ENCODE data around the gene UBR4. TPM values are rescaled to one million over a fixed set of nuclear protein-coding genes. Genes with fewer than 3 reads are reported as not detected.

The UBR4 gene
- total RNA-seq, 4 donors from 2014 or later, result 132 to 268 (median 170) TPM

GRCh38 chr1:19124273-19124672 lies 85.8 kb downstream of the UBR4 start:
- intact Hi-C loops (cut with DNase I), result no loop called here
- Histone ChIP-seq H3K27ac (replicated peaks in 1 of 4) (no peak overlapping the region), H3K9me3 (no peaks in the 10 kb centered on the region), H3K36me3 (peaks cover 100% of the 10 kb centered on the region in 4 donors), H3K27me3 (no peaks in the 10 kb centered on the region), H3K4me1 (peaks cover 0 to 6% (median 0%) of the 10 kb centered on the region in 4 donors), H3K4me3 (no peak overlapping the region)
- 73% methylated on average over 5 of the region's 5 CpGs for WGBS
- TF ChIP-seq POLR2AphosphoS5 (IDR thresholded peaks at IDR 0.05), result no peak
- no peak for TF ChIP-seq CTCF (IDR thresholded peaks at IDR 0.05)
- no peak for TF ChIP-seq EP300 (IDR thresholded peaks at IDR 0.05)
- no peak for TF ChIP-seq POLR2A (IDR thresholded peaks at IDR 0.05; ENCODE audit: low read depth)
- DNase-seq (ENCODE audit: extremely low spot score), result no peak

- no peak overlapping the region for H3K4me3 ChIP-seq
- H3K36me3 ChIP-seq, result peaks cover 100% of the 10 kb centered on the region in 4 donors
- H3K27ac ChIP-seq (replicated peaks in 1 of 4), result no peak overlapping the region
- DNase-seq (ENCODE audit: extremely low spot score), result no peak
- 56% methylated on average over 1 of the region's 1 CpG for WGBS
- TF ChIP-seq POLR2A (IDR thresholded peaks at IDR 0.05; ENCODE audit: low read depth) (no peak), CTCF (IDR thresholded peaks at IDR 0.05) (no peak), EP300 (IDR thresholded peaks at IDR 0.05) (no peak), POLR2AphosphoS5 (IDR thresholded peaks at IDR 0.05) (no peak)
- peaks cover 0 to 6% (median 0%) of the 10 kb centered on the region in 4 donors for H3K4me1 ChIP-seq
- intact Hi-C loops (cut with DNase I), result no loop called here
- H3K9me3 ChIP-seq, result no peaks in the 10 kb centered on the region
- no peaks in the 10 kb centered on the region for H3K27me3 ChIP-seq
These were observed 86.2 kb downstream of the UBR4 start for GRCh38 chr1:19123837-19124236.

GRCh38 chr1:19122668-19123067 lies 87.4 kb downstream of the UBR4 start:
- no peaks in the 10 kb centered on the region for H3K27me3 ChIP-seq
- DNase-seq (ENCODE audit: extremely low spot score), result no peak
- intact Hi-C loops (cut with DNase I), result no loop called here
- no peak overlapping the region for H3K4me3 ChIP-seq
- TF ChIP-seq POLR2A (IDR thresholded peaks at IDR 0.05; ENCODE audit: low read depth), result no peak
- no peak for TF ChIP-seq POLR2AphosphoS5 (IDR thresholded peaks at IDR 0.05)
- no peak for TF ChIP-seq EP300 (IDR thresholded peaks at IDR 0.05)
- TF ChIP-seq CTCF (IDR thresholded peaks at IDR 0.05), result no peak
- H3K9me3 ChIP-seq, result no peaks in the 10 kb centered on the region
- WGBS, result 96% methylated on average over 7 of the region's 10 CpGs
- peaks cover 98 to 100% (median 100%) of the 10 kb centered on the region in 4 donors for H3K36me3 ChIP-seq
- H3K27ac ChIP-seq (replicated peaks in 1 of 4), result no peak overlapping the region
- peaks cover 0 to 6% (median 0%) of the 10 kb centered on the region in 4 donors for H3K4me1 ChIP-seq

- DNase-seq (ENCODE audit: extremely low spot score), result no peak
- Histone ChIP-seq H3K4me1 (peaks cover 0 to 6% (median 0%) of the 10 kb centered on the region in 4 donors), H3K27me3 (no peaks in the 10 kb centered on the region), H3K4me3 (no peak overlapping the region), H3K27ac (replicated peaks in 1 of 4) (no peak overlapping the region), H3K9me3 (no peaks in the 10 kb centered on the region), H3K36me3 (peaks cover 98 to 100% (median 100%) of the 10 kb centered on the region in 4 donors)
- 88% methylated on average over 7 of the region's 7 CpGs for WGBS
- TF ChIP-seq EP300 (IDR thresholded peaks at IDR 0.05) (no peak), POLR2AphosphoS5 (IDR thresholded peaks at IDR 0.05) (no peak), CTCF (IDR thresholded peaks at IDR 0.05) (no peak), POLR2A (IDR thresholded peaks at IDR 0.05; ENCODE audit: low read depth) (no peak)
- intact Hi-C loops (cut with DNase I), result no loop called here
These were observed 88.9 kb downstream of the UBR4 start for GRCh38 chr1:19121192-19121591.

- Histone ChIP-seq H3K36me3 (peaks cover 98 to 100% (median 100%) of the 10 kb centered on the region in 4 donors), H3K9me3 (no peaks in the 10 kb centered on the region), H3K4me3 (no peak overlapping the region), H3K27ac (replicated peaks in 1 of 4) (no peak overlapping the region), H3K4me1 (peaks cover 0 to 6% (median 0%) of the 10 kb centered on the region in 4 donors), H3K27me3 (no peaks in the 10 kb centered on the region)
- WGBS, result 96% methylated on average over 7 of the region's 7 CpGs
- no peak for TF ChIP-seq POLR2A (IDR thresholded peaks at IDR 0.05; ENCODE audit: low read depth)
- no peak for TF ChIP-seq POLR2AphosphoS5 (IDR thresholded peaks at IDR 0.05)
- no peak for TF ChIP-seq CTCF (IDR thresholded peaks at IDR 0.05)
- no peak for TF ChIP-seq EP300 (IDR thresholded peaks at IDR 0.05)
- intact Hi-C loops (cut with DNase I), result no loop called here
- DNase-seq (ENCODE audit: extremely low spot score), result no peak
These were observed 90.0 kb downstream of the UBR4 start for GRCh38 chr1:19120070-19120469.

Measured in esophagus muscularis mucosa (tissue), 4 donors.